Colonic mucosa (tissue), 4 donors: ENCODE measurements around the gene RARA. TPM values are rescaled to one million over a fixed set of nuclear protein-coding genes. Genes with fewer than 3 reads are reported as not detected.

Experiments
- DNase-seq: peaks from one replicate; pipeline ENCODE4 v3.0.0-alpha.2; 2020
- H3K27ac ChIP-seq: fragments of 200-600 bp; one replicate; pipeline ENCODE4 v1.8.0; 2021
- H3K27me3 ChIP-seq: fragments of 200-600 bp; one replicate; pipeline ENCODE4 v1.8.0; 2021
- H3K36me3 ChIP-seq: fragments of 200-600 bp; one replicate; pipeline ENCODE4 v1.8.0; 2021
- H3K4me1 ChIP-seq: fragments of 200-600 bp; one replicate; pipeline ENCODE4 v1.8.0; 2021; ENCODE audit warnings: mild to moderate bottlenecking
- H3K4me3 ChIP-seq: fragments of 200-600 bp; one replicate; pipeline ENCODE4 v1.8.0; 2021
- H3K9ac ChIP-seq, 2 donors: one replicate each; pipeline ENCODE4 v1.7.0; 2013; ENCODE audit warnings: control low read depth in 2 of 2, low read depth in 2 of 2, low read length in 2 of 2
- H3K9me3 ChIP-seq: fragments of 200-600 bp; one replicate; pipeline ENCODE4 v1.8.0; 2021
- CTCF ChIP-seq: fragments of 200-600 bp; IDR thresholded peaks from one replicate; pipeline ENCODE4 v1.8.0; 2022; ENCODE audit warnings: antibody characterized with exemption, mild to moderate bottlenecking
- intact Hi-C: fragments of 100-400 bp; cut with DNase I; formaldehyde crosslinking; loops from one replicate; pipeline ENCODE4 v1.14.1; 2022
- total RNA-seq, 2 donors: library from RNA; stranded (reverse); fragmentation: NEBNext Ultra II Directional in 1 of 2; extraction: Animal tissue kit (Norgen Biotek cat#: 25700) in 1 of 2; gene quantifications; one replicate each; pipeline ENCODE4 v1.2.1, GENCODE V29; 2021
- donor health status: healthy.
- donor health status: DM: no; HTN: no; CAD: no.
- donor health status: DM: no; HTN: no; CAD: no.

RARA gene
- total RNA-seq, 2 donors from 2014 or later: 25.6 to 46.7 TPM

- H3K27me3 ChIP-seq: no peaks in the 10 kb centered on the region
- peak; percentile 17 for DNase-seq
- intact Hi-C loops: loop anchor here (1.0 kb wide), 1 partner anchor 51 kb away; no protein-coding TSS in a partner anchor
Measured at GRCh38 chr17:40354221-40355122, 45.5 kb downstream of the RARA start.

GRCh38 chr17:40355123-40355803 lies 46.3 kb downstream of the RARA start:
- H3K27ac ChIP-seq: no peak overlapping the region
- H3K4me1 ChIP-seq: no peaks in the 10 kb centered on the region
- peak; percentile 95 for TF ChIP-seq CTCF
- H3K36me3 ChIP-seq: peaks cover 6% of the 10 kb centered on the region
- no peak overlapping the region for H3K9ac ChIP-seq
- H3K27me3 ChIP-seq: no peaks in the 10 kb centered on the region
- H3K4me3 ChIP-seq: no peak overlapping the region
- DNase-seq: peak; percentile 79
- intact Hi-C loops: loop anchor here (1.0 kb wide), 1 partner anchor 52 kb away; no protein-coding TSS in a partner anchor
- H3K9me3 ChIP-seq: no peaks in the 10 kb centered on the region

More at GRCh38 chr17:40354221-40355122, 45.5 kb downstream of the RARA start:
- H3K36me3 ChIP-seq: peaks cover 6% of the 10 kb centered on the region
- no peak overlapping the region for H3K4me3 ChIP-seq
- no peak for TF ChIP-seq CTCF
- no peak overlapping the region for H3K27ac ChIP-seq
- H3K4me1 ChIP-seq: no peaks in the 10 kb centered on the region
- no peak overlapping the region for H3K9ac ChIP-seq
- no peaks in the 10 kb centered on the region for H3K9me3 ChIP-seq

- intact Hi-C loops: loop anchor here (1.0 kb wide), 1 partner anchor 53 kb away; no protein-coding TSS in a partner anchor
- Histone ChIP-seq H3K9me3 (no peaks in the 10 kb centered on the region), H3K9ac (no peak overlapping the region), H3K27me3 (no peaks in the 10 kb centered on the region), H3K36me3 (peaks cover 6% of the 10 kb centered on the region), H3K4me3 (no peak overlapping the region), H3K4me1 (no peaks in the 10 kb centered on the region), H3K27ac (no peak overlapping the region)
- DNase-seq: no peak
- no peak for TF ChIP-seq CTCF
Measured at GRCh38 chr17:40355804-40356758, 47.1 kb downstream of the RARA start.

- Histone ChIP-seq H3K36me3 (peaks cover 5% of the 10 kb centered on the region), H3K27ac (no peak overlapping the region), H3K9me3 (no peaks in the 10 kb centered on the region), H3K27me3 (no peaks in the 10 kb centered on the region), H3K4me1 (no peaks in the 10 kb centered on the region), H3K9ac (no peak overlapping the region), H3K4me3 (no peak overlapping the region)
- intact Hi-C loops: no loop called here
- no peak for TF ChIP-seq CTCF
- no peak for DNase-seq
Measured at GRCh38 chr17:40356990-40357881, 48.3 kb downstream of the RARA start.
